PC-9 (cell line): ENCODE measurements around the gene SYNGR4. TPM values are rescaled to one million over a fixed set of nuclear protein-coding genes. Genes with fewer than 3 reads are reported as not detected.

Source experiments
- BruUV-seq: library from RNA; stranded (reverse); fragments of 400-500 nt; replicated peaks from 2 replicates; lab custom pipeline; 2021; lab: Mats Ljungman, UMichigan
- CTCF ChIA-PET: fragments of 300-600 bp; sonication (Branson Sonifier 250); formaldehyde crosslinking; loops from one replicate; lab custom pipeline; 2022; ENCODE audit warnings: antibody characterized with exemption; lab: Charles Lee
- POLR2A ChIA-PET: fragments of 300-600 bp; sonication (Branson Sonifier 250); formaldehyde crosslinking; loops from one replicate; lab custom pipeline; 2022; ENCODE audit warnings: antibody characterized with exemption; ENCODE audit not compliant: unreplicated experiment; lab: Charles Lee
- DNase-seq, 2 experiments: peaks; one replicate each; pipeline versions ENCODE4 v3.0.0 to v3.0.0-alpha.2; 2015 to 2022; ENCODE audit warnings: mixed read lengths in 1 of 2
- H2AFZ ChIP-seq: fragments of 200-600 bp; sonication (generic); 2 replicates; pipeline ENCODE4 v1.8.1; 2017; ENCODE audit warnings: antibody characterized with exemption
- H3F3A ChIP-seq: fragments of 200-600 bp; sonication (generic); 2 replicates; pipeline ENCODE4 v1.8.1; 2017; ENCODE audit warnings: antibody characterized with exemption, mild to moderate bottlenecking, low read depth; ENCODE audit not compliant: insufficient read depth
- H3K27ac ChIP-seq: fragments of 200-600 bp; sonication (generic); 2 replicates; pipeline ENCODE4 v1.6.1; 2016; ENCODE audit warnings: mixed run types
- H3K27me3 ChIP-seq: fragments of 200-600 bp; sonication (generic); 2 replicates; pipeline ENCODE4 v1.6.1; 2016; ENCODE audit warnings: low read depth, mixed run types; ENCODE audit not compliant: insufficient read depth
- H3K36me3 ChIP-seq: fragments of 200-600 bp; sonication (generic); 2 replicates; pipeline ENCODE4 v1.6.1; 2016; ENCODE audit warnings: low read depth, mixed run types
- H3K4me1 ChIP-seq: fragments of 200-600 bp; sonication (generic); replicated peaks from 2 replicates; pipeline ENCODE4 v1.6.1; 2016; ENCODE audit warnings: mixed run types; ENCODE audit not compliant: insufficient read depth
- H3K4me2 ChIP-seq: fragments of 200-600 bp; sonication (generic); 2 replicates; pipeline ENCODE4 v1.6.1; 2017; ENCODE audit warnings: mixed run types
- H3K4me3 ChIP-seq: fragments of 200-600 bp; sonication (generic); 2 replicates; pipeline ENCODE4 v1.6.1; 2016; ENCODE audit warnings: mixed run types
- H3K79me2 ChIP-seq: fragments of 200-600 bp; sonication (generic); 2 replicates; pipeline ENCODE4 v1.6.1; 2017; ENCODE audit warnings: low read depth, mixed run types
- H3K9me2 ChIP-seq: fragments of 200-600 bp; sonication (generic); 2 replicates; pipeline ENCODE4 v1.8.1; 2017; ENCODE audit warnings: mild to moderate bottlenecking; ENCODE audit not compliant: insufficient read depth
- H3K9me3 ChIP-seq: fragments of 200-600 bp; sonication (generic); 2 replicates; pipeline ENCODE4 v1.8.1; 2016; ENCODE audit warnings: low read depth; ENCODE audit not compliant: insufficient read depth
- H4K20me1 ChIP-seq: fragments of 200-600 bp; sonication (generic); 2 replicates; pipeline ENCODE4 v1.8.1; 2017; ENCODE audit not compliant: insufficient read depth
- CTCF ChIP-seq: fragments of 200-600 bp; sonication (generic); conservative IDR thresholded peaks from 2 replicates; pipeline ENCODE4 v1.6.1; 2017; ENCODE audit warnings: mixed run types, antibody characterized with exemption, mild to moderate bottlenecking, moderate library complexity
- EZH2 ChIP-seq: fragments of 200-600 bp; sonication (generic); IDR thresholded peaks from 2 replicates; pipeline ENCODE4 v1.8.0; 2017; ENCODE audit warnings: antibody characterized with exemption, low read depth
- intact Hi-C: fragments of 100-400 bp; cut with micrococcal nuclease; formaldehyde crosslinking; loops from one replicate; pipeline ENCODE4 v1.10.0; 2022; ENCODE audit not compliant: unreplicated experiment
- total RNA-seq: library from RNA; stranded (reverse); gene quantifications from 2 replicates; pipeline ENCODE4 v1.2.3, GENCODE V29; 2021

Gene SYNGR4
- total RNA-seq, 1 experiment from 2014 or later, result 1.3 TPM

DNA sequence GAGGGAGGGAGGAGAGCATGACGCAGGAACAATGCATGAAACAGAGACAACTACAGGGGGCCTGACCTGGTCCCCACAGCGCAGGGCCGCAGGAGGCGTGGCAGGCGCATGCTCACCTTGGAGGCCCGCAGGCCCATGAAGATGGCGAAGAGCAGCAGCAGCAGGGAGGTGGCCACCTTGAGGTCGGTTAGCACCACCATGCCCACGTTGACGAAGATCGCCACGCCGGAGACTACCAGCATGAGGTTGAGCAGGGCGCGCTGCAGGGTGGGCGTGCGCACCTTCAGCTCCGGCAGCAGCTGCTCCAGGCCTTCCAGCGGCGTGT lies 21.8 kb upstream of the SYNGR4 start:
- TF ChIP-seq CTCF (no peak), EZH2 (no peak)
- Histone ChIP-seq H3K27me3 (no peaks in the 10 kb centered on the region), H3K36me3 (no peaks in the 10 kb centered on the region), H3K27ac (no peak overlapping the region), H3F3A (peaks cover 17% of the 10 kb centered on the region; the same call in 1 of the 2 replicates), H3K9me2 (no peaks in the 10 kb centered on the region), H3K4me1 (peaks cover 10% of the 10 kb centered on the region; the same call in 1 of the 2 replicates), H3K4me3 (no peak overlapping the region), H3K9me3 (no peaks in the 10 kb centered on the region), H2AFZ (no peak overlapping the region), H4K20me1 (no peaks in the 10 kb centered on the region), H3K4me2 (no peak overlapping the region), H3K79me2 (no peaks in the 10 kb centered on the region)
- DNase-seq, result no peak
- POLR2A ChIA-PET, result no interaction called here
- intact Hi-C loops, result no loop called here
- BruUV-seq, result no TSS peak
- CTCF ChIA-PET, result no interaction called here

- TF ChIP-seq CTCF, result no peak
- TF ChIP-seq EZH2, result no peak
- ChIA-PET CTCF (no interaction called here), POLR2A (no interaction called here)
- Histone ChIP-seq H3K4me1 (peaks cover 10% of the 10 kb centered on the region; the same call in 1 of the 2 replicates), H3K27me3 (no peaks in the 10 kb centered on the region), H3K36me3 (no peaks in the 10 kb centered on the region), H3K4me3 (no peak overlapping the region), H4K20me1 (no peaks in the 10 kb centered on the region), H3K9me3 (no peaks in the 10 kb centered on the region), H3K4me2 (no peak overlapping the region), H3K27ac (no peak overlapping the region), H3K79me2 (no peaks in the 10 kb centered on the region), H3K9me2 (no peaks in the 10 kb centered on the region), H2AFZ (no peak overlapping the region), H3F3A (peaks cover 17% of the 10 kb centered on the region; the same call in 1 of the 2 replicates)
- peak in 1 of 2 experiments; percentile 44 for DNase-seq
- intact Hi-C loops, result no loop called here
- BruUV-seq, result no TSS peak
Observed at GRCh38 chr19:48342841-48343540, 21.2 kb upstream of the SYNGR4 start.

DNA sequence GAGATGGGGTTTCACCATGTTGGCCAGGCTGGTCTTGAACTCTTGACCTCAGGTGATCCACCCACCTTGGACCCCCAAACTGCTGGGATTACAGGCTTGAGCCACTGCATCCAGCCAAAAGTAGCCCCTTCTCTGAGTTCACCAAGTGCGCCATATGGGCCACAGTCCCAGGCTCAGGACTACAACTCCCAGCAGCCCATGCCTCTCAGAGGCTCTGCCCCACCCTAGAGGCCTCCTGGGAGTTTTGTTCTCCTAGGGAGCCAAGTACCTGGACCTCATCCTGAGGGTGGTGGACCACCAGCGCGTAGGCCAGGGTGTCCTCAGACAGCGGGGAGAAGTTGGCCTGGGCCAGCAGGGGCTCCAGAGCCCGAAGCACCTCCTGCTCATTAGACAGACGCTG lies 19.3 kb upstream of the SYNGR4 start:
- DNase-seq, result no peak
- Histone ChIP-seq H3K36me3 (no peaks in the 10 kb centered on the region), H2AFZ (no peak overlapping the region), H3K27ac (no peak overlapping the region), H4K20me1 (no peaks in the 10 kb centered on the region), H3K9me3 (no peaks in the 10 kb centered on the region), H3K9me2 (no peaks in the 10 kb centered on the region), H3K27me3 (no peaks in the 10 kb centered on the region), H3K79me2 (no peaks in the 10 kb centered on the region), H3K4me2 (no peak overlapping the region), H3K4me3 (no peak overlapping the region), H3K4me1 (peaks cover 10% of the 10 kb centered on the region; the same call in 1 of the 2 replicates), H3F3A (peaks cover 23% of the 10 kb centered on the region; the same call in 1 of the 2 replicates)
- BruUV-seq, result no TSS peak
- no peak for TF ChIP-seq CTCF
- POLR2A ChIA-PET, result no interaction called here
- CTCF ChIA-PET, result no interaction called here
- intact Hi-C loops, result no loop called here
